Motor neuron (in vitro differentiated cells): ENCODE data around the gene SDK1. TPM values are rescaled to one million over a fixed set of nuclear protein-coding genes. Genes with fewer than 3 reads are reported as not detected.

Source experiments
- ATAC-seq, 8 experiments: fragments of 200-7000 bp; cut with Tn5 transposase; replicated peaks in 6 of 8; 2 replicates each; pipeline ENCODE4 v1.8.0; 2021; ENCODE audit warnings: mild to moderate bottlenecking in 8 of 8, moderate library complexity in 8 of 8
- H3K27ac ChIP-seq, 2 donors: fragments of 250-450 bp; sonication (Bioruptor Pico); 2 replicates each; pipeline ENCODE4 v1.9.0; 2021; ENCODE audit warnings: antibody characterized with exemption in 2 of 2, mild to moderate bottlenecking in 2 of 2, moderate library complexity in 1 of 2
- H3K4me1 ChIP-seq, 2 donors: fragments of 250-450 bp; sonication (Bioruptor Pico); replicated peaks in 1 of 2; 2 replicates each; pipeline ENCODE4 v1.6.1; 2021; ENCODE audit warnings: antibody characterized with exemption in 2 of 2, mild to moderate bottlenecking in 2 of 2, moderate library complexity in 1 of 2
- H3K4me3 ChIP-seq, 5 donors: fragments of 250-450 bp; sonication (Bioruptor Pico); 2 replicates each; pipeline ENCODE4 v1.9.0; 2021; ENCODE audit warnings: antibody characterized with exemption in 5 of 5, mild to moderate bottlenecking in 5 of 5, moderate library complexity in 4 of 5
- WGBS, 10 experiments: fragments of 450-650 bp; shearing (Covaris generic); methylation state at CpG; one replicate each; pipeline ENCODE4 v1.0.0; 2022; 5-methylcytosine and 5-hydroxymethylcytosine counted together
- in situ Hi-C, 9 experiments: fragments of 400-800 bp; cut with MboI; loops; one replicate each; pipeline ENCODE4 v1.15.0; 2021; ENCODE audit warnings: low sequenced_read_pairs in 9 of 9, low pct_unique_long_range_greater_than_20kb in 2 of 9; ENCODE audit not compliant: unreplicated experiment in 9 of 9
- total RNA-seq, 8 experiments: library from RNA; unstranded; fragments of 300-600 nt; gene quantifications; 2 replicates each; pipeline versions ENCODE4 v1.2.3 to v1.2.4, GENCODE V29; 2022

The SDK1 gene
- total RNA-seq, 8 experiments from 2014 or later: 0.66 to 30.6 (median 8.0) TPM

GRCh38 chr7:4242706-4243105, 941.7 kb downstream of the SDK1 start:
- 33 to 100% (median 54%) methylated on average over 1 to 5 of the region's 11 CpGs; no CpG with 5 or more reads in 4 of the 10 experiments for WGBS, 10 experiments
- H3K4me1 ChIP-seq: peaks cover 29 to 34% of the 10 kb centered on the region in 2 donors
- in situ Hi-C loops: no loop called here
- no peak overlapping the region for H3K4me3 ChIP-seq
- no peak overlapping the region for H3K27ac ChIP-seq
- no peak for ATAC-seq

GRCh38 chr7:4244041-4244440, 943.0 kb downstream of the SDK1 start:
- Histone ChIP-seq H3K4me3 (no peak overlapping the region), H3K27ac (no peak overlapping the region), H3K4me1 (peaks cover 21 to 24% of the 10 kb centered on the region in 2 donors)
- ATAC-seq: no peak
- 47 to 90% (median 89%) methylated on average over 2 to 3 of the region's 4 CpGs; no CpG with 5 or more reads in 7 of the 10 experiments for WGBS, 10 experiments
- in situ Hi-C loops: no loop called here

- in situ Hi-C loops: no loop called here
Observed at GRCh38 chr7:4244635-4245034, 943.6 kb downstream of the SDK1 start.

GRCh38 chr7:4245135-4245865, 944.2 kb downstream of the SDK1 start:
- WGBS, 10 experiments: 23 to 100% (median 93%) methylated on average over 3 to 16 of the region's 19 CpGs; no CpG with 5 or more reads in 4 of the 10 experiments
- no peak for ATAC-seq
- Histone ChIP-seq H3K4me3 (no peak overlapping the region), H3K4me1 (peaks cover 9 to 12% of the 10 kb centered on the region in 2 donors), H3K27ac (no peak overlapping the region)
- in situ Hi-C loops: no loop called here

More at GRCh38 chr7:4244635-4245034, 943.6 kb downstream of the SDK1 start:
- Histone ChIP-seq H3K4me1 (peaks cover 15 to 18% of the 10 kb centered on the region in 2 donors), H3K4me3 (no peak overlapping the region), H3K27ac (no peak overlapping the region)
- 80 to 100% (median 92%) methylated on average over 1 to 3 of the region's 6 CpGs; no CpG with 5 or more reads in 6 of the 10 experiments for WGBS, 10 experiments
- no peak for ATAC-seq

- no peak overlapping the region for H3K27ac ChIP-seq
- 20 to 100% (median 55%) methylated on average over 1 to 7 of the region's 12 CpGs; no CpG with 5 or more reads in 4 of the 10 experiments for WGBS, 10 experiments
- peak in 1 of 8 experiments; percentile 81 for ATAC-seq
- H3K4me3 ChIP-seq: no peak overlapping the region
- peaks cover 4 to 5% of the 10 kb centered on the region in 2 donors for H3K4me1 ChIP-seq
- in situ Hi-C loops: no loop called here
Observed at GRCh38 chr7:4245866-4246470, 944.9 kb downstream of the SDK1 start.

GRCh38 chr7:4246536-4246935, 945.5 kb downstream of the SDK1 start:
- Histone ChIP-seq H3K4me1 (peaks cover 4 to 5% of the 10 kb centered on the region in 2 donors), H3K27ac (no peak overlapping the region), H3K4me3 (no peak overlapping the region)
- in situ Hi-C loops: no loop called here
- no peak for ATAC-seq
- WGBS, 10 experiments: 58 to 95% (median 80%) methylated on average over 1 to 9 of the region's 11 CpGs; no CpG with 5 or more reads in 5 of the 10 experiments

GRCh38 chr7:4247106-4247876, 946.2 kb downstream of the SDK1 start:
- peak in 5 of 8 experiments; percentile 47 to 91 (median 72) for ATAC-seq
- Histone ChIP-seq H3K4me3 (no peak overlapping the region), H3K27ac (no peak overlapping the region), H3K4me1 (peaks cover 4 to 5% of the 10 kb centered on the region in 2 donors)
- in situ Hi-C loops: no loop called here
- WGBS, 10 experiments: 32 to 85% (median 58%) methylated on average over 3 to 11 of the region's 27 CpGs; no CpG with 5 or more reads in 3 of the 10 experiments

- Histone ChIP-seq H3K4me3 (no peak overlapping the region), H3K4me1 (peaks cover 4 to 5% of the 10 kb centered on the region in 2 donors), H3K27ac (no peak overlapping the region)
- in situ Hi-C loops: no loop called here
- no peak for ATAC-seq
- 33 to 100% (median 80%) methylated on average over 1 to 4 of the region's 4 CpGs; no CpG with 5 or more reads in 3 of the 10 experiments for WGBS, 10 experiments
Observed at GRCh38 chr7:4248295-4248694, 947.2 kb downstream of the SDK1 start.

- in situ Hi-C loops: no loop called here
- no peak overlapping the region for H3K27ac ChIP-seq
- no peak overlapping the region for H3K4me3 ChIP-seq
- peaks cover 4 to 5% of the 10 kb centered on the region in 2 donors for H3K4me1 ChIP-seq
- 60 to 100% (median 79%) methylated on average over 1 to 3 of the region's 4 CpGs; no CpG with 5 or more reads in 6 of the 10 experiments for WGBS, 10 experiments
- no peak for ATAC-seq
Observed at GRCh38 chr7:4249241-4249640, 948.2 kb downstream of the SDK1 start.

- 42 to 100% (median 86%) methylated on average over 2 to 6 of the region's 6 CpGs; no CpG with 5 or more reads in 4 of the 10 experiments for WGBS, 10 experiments
Observed at GRCh38 chr7:4255336-4255735, 954.3 kb downstream of the SDK1 start.

GRCh38 chr7:4256286-4256685, 955.2 kb downstream of the SDK1 start:
- in situ Hi-C loops: no loop called here
- peak in 1 of 8 experiments; percentile 53 for ATAC-seq
- WGBS, 10 experiments: 13 to 92% (median 81%) methylated on average over 1 to 8 of the region's 8 CpGs; no CpG with 5 or more reads in 1 of the 10 experiments
- Histone ChIP-seq H3K27ac (no peak overlapping the region), H3K4me3 (no peak overlapping the region), H3K4me1 (no peaks in the 10 kb centered on the region)

More at GRCh38 chr7:4255336-4255735, 954.3 kb downstream of the SDK1 start:
- Histone ChIP-seq H3K4me3 (no peak overlapping the region), H3K4me1 (no peaks in the 10 kb centered on the region), H3K27ac (no peak overlapping the region)
- ATAC-seq: no peak
- in situ Hi-C loops: no loop called here

- peak in 1 of 8 experiments; percentile 47 for ATAC-seq
- Histone ChIP-seq H3K4me1 (no peaks in the 10 kb centered on the region), H3K4me3 (no peak overlapping the region), H3K27ac (no peak overlapping the region)
- in situ Hi-C loops: no loop called here
- WGBS, 10 experiments: 18 to 93% (median 81%) methylated on average over 2 to 12 of the region's 15 CpGs
Observed at GRCh38 chr7:4257146-4258111, 956.4 kb downstream of the SDK1 start.
